Measurements from ENCODE around the gene CDK16.

DNA sequence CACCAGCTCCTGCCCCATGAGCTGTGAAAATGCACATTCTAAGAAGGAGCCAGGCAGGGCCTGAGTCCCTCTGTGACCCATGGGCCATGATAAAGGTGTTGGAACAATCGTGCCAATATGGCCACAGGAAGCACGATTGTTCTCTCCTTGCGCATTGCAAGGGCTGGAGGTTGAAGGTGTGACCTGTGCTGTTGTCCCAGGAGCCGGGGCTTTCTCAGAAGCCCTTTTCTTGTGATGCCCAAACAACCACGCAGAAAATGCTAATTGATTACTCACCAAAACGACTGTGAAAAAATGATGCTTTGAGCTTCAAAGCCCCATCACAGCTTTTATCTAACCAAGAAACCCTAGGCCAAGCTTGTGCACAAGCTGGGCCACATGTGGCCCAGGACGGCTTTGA is 48.2 kb downstream of the CDK16 start:
- no peak for TF ChIP-seq POLR2A (IDR thresholded peaks at IDR 0.05)
- TF ChIP-seq, protein P1, sequence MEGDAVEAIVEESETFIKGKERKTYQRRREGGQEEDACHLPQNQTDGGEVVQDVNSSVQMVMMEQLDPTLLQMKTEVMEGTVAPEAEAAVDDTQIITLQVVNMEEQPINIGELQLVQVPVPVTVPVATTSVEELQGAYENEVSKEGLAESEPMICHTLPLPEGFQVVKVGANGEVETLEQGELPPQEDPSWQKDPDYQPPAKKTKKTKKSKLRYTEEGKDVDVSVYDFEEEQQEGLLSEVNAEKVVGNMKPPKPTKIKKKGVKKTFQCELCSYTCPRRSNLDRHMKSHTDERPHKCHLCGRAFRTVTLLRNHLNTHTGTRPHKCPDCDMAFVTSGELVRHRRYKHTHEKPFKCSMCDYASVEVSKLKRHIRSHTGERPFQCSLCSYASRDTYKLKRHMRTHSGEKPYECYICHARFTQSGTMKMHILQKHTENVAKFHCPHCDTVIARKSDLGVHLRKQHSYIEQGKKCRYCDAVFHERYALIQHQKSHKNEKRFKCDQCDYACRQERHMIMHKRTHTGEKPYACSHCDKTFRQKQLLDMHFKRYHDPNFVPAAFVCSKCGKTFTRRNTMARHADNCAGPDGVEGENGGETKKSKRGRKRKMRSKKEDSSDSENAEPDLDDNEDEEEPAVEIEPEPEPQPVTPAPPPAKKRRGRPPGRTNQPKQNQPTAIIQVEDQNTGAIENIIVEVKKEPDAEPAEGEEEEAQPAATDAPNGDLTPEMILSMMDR (IDR thresholded peaks at IDR 0.05): no peak

Measured in transverse colon (tissue), 3 donors.